Uterus (tissue), 4 donors: ENCODE data around the gene DAND5. TPM values are rescaled to one million over a fixed set of nuclear protein-coding genes. Genes with fewer than 3 reads are reported as not detected.
"Not testable (repeated sequence)": the region's sequence is repeated elsewhere in the genome, so short reads cannot be mapped to it uniquely, and the experiment has no call there.

Experiments used
- DNase-seq, 2 donors: peaks; one replicate each; pipeline ENCODE4 v3.0.0-alpha.2; 2019 to 2020
- H3K27ac ChIP-seq, 2 donors: fragments of 200-600 bp; sonication (generic); 1 replicate in 1 of 2; 2 replicates in 1 of 2; pipeline ENCODE4 v1.5.1; 2016 to 2018
- H3K27me3 ChIP-seq, 2 donors: fragments of 200-600 bp; sonication (generic); one replicate each; pipeline ENCODE4 v1.5.1; 2018 to 2019; ENCODE audit warnings: control low read depth in 1 of 2
- H3K36me3 ChIP-seq, 2 donors: fragments of 200-600 bp; sonication (generic); one replicate each; pipeline ENCODE4 v1.5.1; 2019; ENCODE audit warnings: control low read depth in 1 of 2
- H3K4me1 ChIP-seq, 2 donors: fragments of 200-600 bp; sonication (generic); one replicate each; pipeline ENCODE4 v1.5.1; 2018 to 2019; ENCODE audit warnings: control low read depth in 1 of 2
- H3K4me3 ChIP-seq, 2 donors: fragments of 200-600 bp; sonication (generic); 1 replicate in 1 of 2; 2 replicates in 1 of 2; pipeline ENCODE4 v1.5.1; 2018 to 2019; ENCODE audit warnings: mild to moderate bottlenecking in 1 of 2
- H3K9me3 ChIP-seq, 2 donors: fragments of 200-600 bp; sonication (generic); one replicate each; pipeline ENCODE4 v1.5.1; 2019; ENCODE audit warnings: control low read depth in 1 of 2
- CTCF ChIP-seq, 4 experiments: fragments of 200-600 bp in 2 of 4; fragments of 450-650 bp in 2 of 4; sonication (generic) in 2 of 4; IDR thresholded peaks; one replicate each; pipeline ENCODE4 v1.5.1; 2016 to 2019; ENCODE audit warnings: antibody characterized with exemption in 4 of 4, mild to moderate bottlenecking in 2 of 4, moderate library complexity in 1 of 4
- POLR2A ChIP-seq, 2 donors: fragments of 450-650 bp; IDR thresholded peaks; one replicate each; pipeline ENCODE4 v1.6.1; 2016; ENCODE audit warnings: antibody characterized with exemption in 2 of 2, mild to moderate bottlenecking in 1 of 2, moderate library complexity in 1 of 2
- intact Hi-C: fragments of 100-400 bp; cut with DNase I; formaldehyde crosslinking; loops from one replicate; pipeline ENCODE4 v1.15.1; 2023; ENCODE audit warnings: low total_unique reads
- total RNA-seq, 4 donors: library from RNA; depleted of rRNA in 3 of 4; stranded (reverse); fragments of >200 nt in 3 of 4; gene quantifications; one replicate each; pipeline versions ENCODE4 v1.1.0 to v1.2.4, GENCODE V29; 2014 to 2023
- donor health status: DM: yes; HTN: yes; CAD: no.

DAND5 gene
- total RNA-seq, 4 donors from 2014 or later: 0.14 TPM; not detected in 3

- H3K4me3 ChIP-seq: peak overlapping the region; percentile 77 to 99
These were observed 22.5 kb upstream of the DAND5 start for GRCh38 chr19:12946731-12947496.

GRCh38 chr19:12947702-12948611 is 21.4 kb upstream of the DAND5 start:
- Histone ChIP-seq H3K9me3 (no peaks in the 10 kb centered on the region), H3K4me3 (no peak overlapping the region), H3K4me1 (no peaks in the 10 kb centered on the region), H3K27me3 (no peaks in the 10 kb centered on the region), H3K36me3 (no peaks in the 10 kb centered on the region), H3K27ac (no peak overlapping the region)
- DNase-seq: no peak
- intact Hi-C loops: no loop called here
- TF ChIP-seq CTCF (IDR thresholded peaks at IDR 0.05): no peak

More at GRCh38 chr19:12946731-12947496, 22.5 kb upstream of the DAND5 start:
- Histone ChIP-seq H3K4me1 (no peaks in the 10 kb centered on the region), H3K9me3 (no peaks in the 10 kb centered on the region), H3K27me3 (no peaks in the 10 kb centered on the region), H3K27ac (peak overlapping the region; percentile 72 to 99), H3K36me3 (no peaks in the 10 kb centered on the region)
- intact Hi-C loops: no loop called here
- no peak for DNase-seq
- no peak for TF ChIP-seq POLR2A (IDR thresholded peaks at IDR 0.05)

DNA sequence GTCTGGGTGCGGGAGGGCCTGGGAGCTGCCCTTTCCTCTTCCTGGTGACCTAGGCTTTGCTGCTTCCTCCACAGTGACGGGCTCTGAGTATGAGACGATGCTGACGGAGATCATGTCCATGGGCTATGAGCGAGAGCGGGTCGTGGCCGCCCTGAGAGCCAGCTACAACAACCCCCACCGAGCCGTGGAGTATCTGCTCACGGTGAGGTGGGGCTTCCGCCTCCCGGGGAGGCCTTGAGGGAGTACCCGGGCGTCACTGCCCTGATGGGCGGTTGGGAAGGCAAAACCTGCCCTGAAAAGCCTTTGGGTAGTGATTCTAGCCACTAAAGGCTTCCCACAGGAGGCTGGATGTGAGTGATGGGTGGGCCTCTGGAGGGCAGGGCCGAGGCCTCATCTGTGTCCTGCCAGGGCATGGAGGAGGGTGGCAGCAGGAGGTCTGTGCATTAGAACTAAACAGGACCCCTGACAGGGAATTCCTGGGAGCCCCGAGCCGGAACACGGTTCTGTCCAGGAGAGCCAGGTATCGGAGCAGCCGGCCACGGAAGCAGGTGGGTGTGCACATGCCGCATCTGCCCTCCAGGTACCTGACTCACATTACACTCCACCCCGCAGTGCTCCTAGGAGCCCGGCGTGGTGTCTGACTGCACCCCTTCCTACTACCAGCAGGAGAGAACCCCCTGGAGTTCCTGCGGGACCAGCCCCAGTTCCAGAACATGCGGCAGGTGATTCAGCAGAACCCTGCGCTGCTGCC is 20.6 kb upstream of the DAND5 start:
- no peaks in the 10 kb centered on the region for H3K4me1 ChIP-seq
- H3K36me3 ChIP-seq: no peaks in the 10 kb centered on the region
- H3K27me3 ChIP-seq: no peaks in the 10 kb centered on the region
- TF ChIP-seq POLR2A (IDR thresholded peaks at IDR 0.05) (no peak), CTCF (IDR thresholded peaks at IDR 0.05) (no peak)
- intact Hi-C loops: no loop called here
- no peak overlapping the region for H3K27ac ChIP-seq
- DNase-seq: no peak
- H3K9me3 ChIP-seq: no peaks in the 10 kb centered on the region
- H3K4me3 ChIP-seq: no peak overlapping the region

GRCh38 chr19:12949363-12950283 is 19.8 kb upstream of the DAND5 start:
- no peaks in the 10 kb centered on the region for H3K4me1 ChIP-seq
- no peak for DNase-seq
- intact Hi-C loops: no loop called here
- no peaks in the 10 kb centered on the region for H3K36me3 ChIP-seq
- TF ChIP-seq CTCF (IDR thresholded peaks at IDR 0.05): no peak
- TF ChIP-seq POLR2A (IDR thresholded peaks at IDR 0.05): no peak
- H3K27ac ChIP-seq: no peak overlapping the region
- no peak overlapping the region for H3K4me3 ChIP-seq
- no peaks in the 10 kb centered on the region for H3K27me3 ChIP-seq
- no peaks in the 10 kb centered on the region for H3K9me3 ChIP-seq

DNA sequence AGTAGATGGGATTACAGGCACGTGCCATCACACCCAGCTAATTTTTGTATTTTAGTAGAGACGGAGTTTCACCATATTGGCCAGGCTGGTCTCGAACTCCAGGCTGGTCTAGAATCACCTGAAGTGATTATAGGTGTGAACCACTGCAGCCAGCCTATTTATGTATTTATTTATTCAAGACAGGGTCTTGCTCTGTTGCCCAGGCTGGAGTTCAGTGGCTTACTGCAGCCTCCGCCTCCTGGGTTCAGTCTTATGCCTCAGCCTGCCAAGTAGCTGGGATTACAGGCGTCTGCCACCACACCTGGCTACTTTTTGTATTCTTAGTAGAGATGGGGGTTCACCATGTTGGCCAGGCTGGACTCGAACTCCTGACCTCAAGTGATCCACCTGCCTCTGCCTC is 17.3 kb upstream of the DAND5 start:
- H3K27ac ChIP-seq, H3K4me1 ChIP-seq, H3K4me3 ChIP-seq, H3K9me3 ChIP-seq, H3K36me3 ChIP-seq, H3K27me3 ChIP-seq, DNase-seq, intact Hi-C loops: not testable (repeated sequence)
